Cardiac fibroblast (primary cell): ENCODE data around the gene LHPP.

Source experiments
- DNase-seq, 2 donors: peaks; one replicate each; pipeline versions ENCODE4 v3.0.0 to v3.0.0-alpha.2; 2010; ENCODE audit warnings: low read depth in 2 of 2
- H3K4me3 ChIP-seq, 2 donors: replicated peaks in 1 of 2; 1 replicate in 1 of 2; 2 replicates in 1 of 2; pipeline ENCODE4 v1.5.1; 2011; ENCODE audit warnings: low read depth in 2 of 2, low read length in 2 of 2, mild to moderate bottlenecking in 2 of 2, moderate library complexity in 1 of 2
- TF ChIP-seq, protein P1 (sequence below): IDR thresholded peaks from one replicate; pipeline ENCODE4 v1.5.1; 2011; ENCODE audit warnings: low read depth, mild to moderate bottlenecking, low read length, inconsistent platforms

The LHPP gene

DNA sequence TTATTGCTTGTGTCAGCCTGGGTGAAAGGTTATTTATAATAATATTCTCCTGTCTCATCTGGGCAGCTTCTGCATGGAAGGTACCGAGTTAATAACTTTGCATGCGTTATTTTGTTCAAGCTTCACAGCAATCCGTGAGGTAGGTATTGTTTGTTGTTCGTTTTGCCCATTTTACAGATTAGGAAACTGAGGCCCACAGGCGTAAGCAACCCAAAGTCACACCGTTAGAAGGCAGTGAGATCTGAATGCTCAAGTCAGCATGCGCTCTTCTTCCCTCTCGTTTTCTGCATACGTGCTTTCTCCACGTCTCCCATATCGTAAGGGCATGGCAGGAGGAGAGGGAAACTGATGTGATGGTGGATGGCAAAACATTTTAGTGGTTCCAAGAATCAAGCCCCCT, 34.1 kb downstream of the LHPP start:
- TF ChIP-seq, protein P1, sequence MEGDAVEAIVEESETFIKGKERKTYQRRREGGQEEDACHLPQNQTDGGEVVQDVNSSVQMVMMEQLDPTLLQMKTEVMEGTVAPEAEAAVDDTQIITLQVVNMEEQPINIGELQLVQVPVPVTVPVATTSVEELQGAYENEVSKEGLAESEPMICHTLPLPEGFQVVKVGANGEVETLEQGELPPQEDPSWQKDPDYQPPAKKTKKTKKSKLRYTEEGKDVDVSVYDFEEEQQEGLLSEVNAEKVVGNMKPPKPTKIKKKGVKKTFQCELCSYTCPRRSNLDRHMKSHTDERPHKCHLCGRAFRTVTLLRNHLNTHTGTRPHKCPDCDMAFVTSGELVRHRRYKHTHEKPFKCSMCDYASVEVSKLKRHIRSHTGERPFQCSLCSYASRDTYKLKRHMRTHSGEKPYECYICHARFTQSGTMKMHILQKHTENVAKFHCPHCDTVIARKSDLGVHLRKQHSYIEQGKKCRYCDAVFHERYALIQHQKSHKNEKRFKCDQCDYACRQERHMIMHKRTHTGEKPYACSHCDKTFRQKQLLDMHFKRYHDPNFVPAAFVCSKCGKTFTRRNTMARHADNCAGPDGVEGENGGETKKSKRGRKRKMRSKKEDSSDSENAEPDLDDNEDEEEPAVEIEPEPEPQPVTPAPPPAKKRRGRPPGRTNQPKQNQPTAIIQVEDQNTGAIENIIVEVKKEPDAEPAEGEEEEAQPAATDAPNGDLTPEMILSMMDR, result no peak
- DNase-seq, result no peak
- no peak overlapping the region for H3K4me3 ChIP-seq

DNA sequence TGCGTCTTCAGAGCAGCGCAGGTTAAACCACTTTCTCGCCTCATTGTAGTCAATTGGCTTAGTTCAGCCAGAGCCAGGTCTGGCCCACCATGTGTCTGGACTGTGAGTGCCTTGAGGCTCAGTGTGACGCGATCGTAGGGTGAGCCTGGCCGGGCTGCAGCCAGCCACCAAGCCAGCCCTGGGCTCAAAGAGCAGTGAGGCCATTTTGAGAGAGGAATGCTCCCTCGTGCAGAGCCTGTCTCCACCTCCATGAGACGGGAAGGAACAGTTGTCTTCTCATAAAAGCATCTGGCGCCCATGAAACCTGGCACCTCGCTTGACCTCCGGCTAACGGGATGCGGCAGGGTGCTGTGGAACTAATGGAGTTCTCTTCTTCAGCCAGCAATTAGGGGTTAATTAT, 34.5 kb downstream of the LHPP start:
- TF ChIP-seq, protein P1, result no peak
- DNase-seq, result no peak

DNA sequence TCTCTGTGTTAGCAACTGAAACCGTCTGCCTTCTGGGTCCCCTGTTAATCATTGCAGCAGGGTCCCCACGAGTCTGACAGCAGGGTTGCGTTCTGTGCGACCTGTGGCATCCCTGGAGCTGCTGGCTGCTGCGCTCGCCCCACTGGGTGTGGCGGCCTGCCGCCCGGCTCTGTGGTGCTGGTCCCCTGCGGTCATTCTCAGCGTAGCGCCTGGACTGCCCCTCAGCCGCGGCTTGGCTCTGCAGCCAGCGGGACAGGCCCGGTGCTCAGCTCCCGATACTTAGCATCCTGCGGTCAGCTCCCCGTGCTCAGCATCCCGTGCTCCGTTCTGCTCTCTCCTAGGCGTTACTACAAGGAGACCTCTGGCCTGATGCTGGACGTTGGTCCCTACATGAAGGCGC, 35.0 kb downstream of the LHPP start:
- no peak overlapping the region for H3K4me3 ChIP-seq
- no peak for DNase-seq
- TF ChIP-seq, protein P1, result no peak

More for the DNA sequence above, 34.5 kb downstream of the LHPP start:
- H3K4me3 ChIP-seq, result no peak overlapping the region

DNA sequence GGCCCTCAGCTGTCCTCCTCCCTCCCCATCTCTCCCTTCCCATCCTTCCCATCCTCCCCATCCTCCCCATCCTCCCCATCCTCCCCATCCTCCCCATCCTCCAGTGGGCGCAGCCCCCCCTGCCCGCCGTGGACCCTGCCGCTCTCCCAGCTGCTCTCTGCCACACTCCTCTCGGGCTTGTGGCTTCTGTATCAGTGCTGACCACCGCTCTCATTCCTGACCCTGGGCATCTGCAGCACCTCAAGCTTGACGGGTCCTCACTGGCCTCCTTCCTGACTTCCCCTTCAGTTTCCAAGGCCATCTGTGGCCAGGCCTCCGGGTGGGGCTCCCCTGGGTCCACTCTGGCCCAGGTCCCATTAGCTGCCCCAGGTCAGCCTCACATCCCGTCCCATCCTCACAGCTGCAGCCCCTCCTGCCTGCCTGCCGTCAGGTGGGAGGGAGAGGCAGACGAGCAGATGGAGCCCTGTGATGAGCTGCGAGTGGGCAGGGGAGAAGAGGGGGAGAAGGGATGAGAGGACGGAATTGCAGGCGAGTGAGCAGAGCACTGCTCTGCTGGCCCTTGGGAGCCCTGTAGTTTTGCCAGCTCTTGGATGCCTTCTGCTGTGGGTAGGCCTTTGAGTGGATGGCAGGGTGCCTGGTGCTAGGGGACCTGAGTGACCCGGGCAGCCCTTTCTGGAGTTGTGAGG, 35.7 kb downstream of the LHPP start:
- no peak overlapping the region for H3K4me3 ChIP-seq
- TF ChIP-seq, protein P1, result no peak
- DNase-seq, result no peak

DNA sequence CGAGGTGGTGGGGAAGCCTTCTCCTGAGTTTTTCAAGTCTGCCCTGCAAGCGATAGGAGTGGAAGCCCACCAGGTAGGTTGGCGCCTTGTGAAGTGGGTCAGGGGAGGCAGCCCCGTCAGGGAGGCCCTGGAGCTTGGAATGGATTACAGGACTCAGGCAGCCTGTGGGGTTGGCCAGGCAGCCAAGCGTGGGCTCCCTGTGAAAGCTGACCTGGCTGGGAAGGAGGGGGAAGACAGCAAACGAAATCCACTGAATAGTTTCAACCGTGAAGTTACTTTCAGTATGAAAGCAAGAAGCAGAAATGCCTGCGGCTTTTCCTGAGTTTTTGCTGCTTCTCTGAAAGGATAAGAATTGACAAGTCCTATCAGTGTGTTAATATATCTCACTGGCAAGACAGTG, 36.4 kb downstream of the LHPP start:
- no peak for DNase-seq
- TF ChIP-seq, protein P1, result no peak
- no peak overlapping the region for H3K4me3 ChIP-seq

DNA sequence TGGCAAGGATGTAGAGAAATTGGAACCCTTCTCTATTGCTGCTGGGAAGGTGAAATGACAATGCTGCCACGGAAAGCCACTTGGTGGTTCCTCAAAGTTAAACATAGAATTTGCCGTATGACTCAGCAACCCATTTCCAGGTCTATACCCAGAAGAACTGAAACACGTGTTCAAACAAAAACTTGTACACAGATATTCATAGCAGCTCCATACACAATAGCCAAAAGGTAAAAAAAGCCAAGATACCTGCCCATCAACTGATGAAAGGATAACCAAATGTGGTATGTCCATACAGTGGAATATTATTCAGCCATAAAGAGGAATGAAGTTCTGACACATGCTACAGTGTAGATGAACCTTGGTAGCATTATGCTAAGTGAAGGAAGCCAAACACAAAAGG, 39.1 kb downstream of the LHPP start:
- no peak for DNase-seq
- H3K4me3 ChIP-seq, result no peak overlapping the region
- TF ChIP-seq, protein P1, result no peak

DNA sequence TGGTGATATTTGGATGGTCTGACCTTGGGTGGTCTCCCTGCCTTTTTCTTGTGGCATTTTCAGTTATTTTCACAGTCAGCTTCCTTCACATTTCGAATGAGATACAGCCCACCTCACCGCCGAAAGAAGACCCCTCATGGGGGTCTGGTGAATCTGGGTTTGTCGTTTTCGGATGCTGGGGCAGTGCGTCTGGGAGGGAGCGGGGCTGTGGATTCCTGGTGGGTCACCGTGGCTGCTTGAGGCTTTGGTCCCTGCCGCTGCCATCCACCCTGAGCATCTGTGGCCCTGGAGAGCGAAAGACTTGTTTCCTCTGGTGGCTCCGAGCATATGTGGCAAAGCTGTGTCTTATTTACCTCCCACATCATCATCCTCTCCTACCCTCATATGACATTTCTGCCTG, 43.1 kb downstream of the LHPP start:
- TF ChIP-seq, protein P1, result no peak
- DNase-seq, result no peak
- H3K4me3 ChIP-seq, result no peak overlapping the region
